Activated T-helper 2 cell treated with anti-CD3 and anti-CD28 coated beads, Interferon-gamma antibody, Interleukin-2, Interleukin-4, amounts not matched to agents 10 μg/mL and 5 μg/mL and 100 μg/mL, durations not matched to agents 14 hours and 24 hours and 36 hours (primary cell): ENCODE data around the gene R3HDM2. TPM values are rescaled to one million over a fixed set of nuclear protein-coding genes. Genes with fewer than 3 reads are reported as not detected.

Experiments
- DNase-seq: peaks from one replicate; pipeline ENCODE4 v3.0.0; 2021; ENCODE audit warnings: low spot score
- H3K27ac Mint-ChIP-seq: one replicate; pipeline ENCODE4 v1.8.0; 2021; ENCODE audit warnings: mixed read lengths
- H3K27me3 Mint-ChIP-seq: one replicate; pipeline ENCODE4 v1.8.0; 2021; ENCODE audit warnings: low read depth, mixed read lengths
- H3K36me3 Mint-ChIP-seq: one replicate; pipeline ENCODE4 v1.8.0; 2021; ENCODE audit warnings: low read depth, mixed read lengths
- H3K4me1 Mint-ChIP-seq: one replicate; pipeline ENCODE4 v1.8.0; 2021; ENCODE audit warnings: low read depth, mixed read lengths
- H3K4me3 Mint-ChIP-seq: one replicate; pipeline ENCODE4 v1.8.0; 2021; ENCODE audit warnings: low read depth, mild to moderate bottlenecking, moderate library complexity, mixed read lengths
- H3K9me3 Mint-ChIP-seq: one replicate; pipeline ENCODE4 v1.8.0; 2021; ENCODE audit warnings: mixed read lengths
- intact Hi-C: fragments of 100-400 bp; cut with micrococcal nuclease; formaldehyde crosslinking; loops from one replicate; pipeline ENCODE4 v1.15.1; 2023
- total RNA-seq: library from RNA; stranded (reverse); gene quantifications from 2 replicates; pipeline ENCODE4 v1.2.3, GENCODE V29; 2022

R3HDM2 gene
- total RNA-seq, 1 donor from 2014 or later, result 44.9 TPM

DNA sequence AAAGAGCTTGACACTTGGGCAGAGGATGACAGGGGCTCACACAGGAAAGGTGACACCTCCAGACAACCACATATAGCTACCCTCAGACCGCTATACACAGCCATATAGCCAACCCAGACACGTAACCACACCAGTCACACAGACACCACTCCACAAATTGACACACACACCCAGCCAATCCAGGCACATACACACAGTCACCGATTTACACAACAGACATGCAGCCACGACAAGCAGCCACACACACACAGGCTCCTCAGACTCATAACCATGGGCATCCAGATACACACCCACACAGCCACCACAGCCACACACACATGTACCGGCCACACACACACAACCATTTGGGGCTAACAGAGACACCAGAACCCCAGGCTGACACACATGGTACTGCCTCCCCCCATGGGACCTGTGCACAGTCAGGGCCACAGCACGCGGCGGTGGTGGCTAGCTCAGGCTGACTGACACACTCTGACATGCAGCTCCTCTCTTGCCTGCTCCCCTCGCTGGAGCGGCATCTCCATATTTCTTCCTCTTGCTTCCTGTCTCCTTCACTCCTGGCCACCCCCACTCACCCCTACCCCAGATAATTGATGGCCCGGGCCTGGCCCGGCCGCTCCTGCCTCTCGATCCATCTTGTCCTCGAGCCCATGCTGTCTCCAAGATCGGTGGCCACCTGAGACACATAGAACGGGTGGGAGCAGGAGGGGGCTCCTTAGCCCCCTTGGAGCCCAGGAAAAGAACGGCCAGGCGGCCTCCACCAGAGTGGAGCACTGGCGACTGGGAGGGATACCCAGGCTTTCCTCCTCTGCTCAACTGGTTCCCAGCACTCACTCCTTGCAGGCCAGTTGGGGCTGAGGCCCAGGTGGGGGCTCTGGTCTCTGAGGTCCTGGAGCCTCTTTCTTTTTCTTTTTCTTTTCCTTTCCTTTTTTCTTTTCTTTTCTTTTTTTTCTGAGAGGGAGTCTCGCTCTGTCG, 207.4 kb downstream of the R3HDM2 start:
- Mint-ChIP-seq H3K9me3 (no peaks in the 10 kb centered on the region), H3K27me3 (peaks cover 65% of the 10 kb centered on the region), H3K27ac (no peak overlapping the region), H3K4me3 (no peak overlapping the region), H3K4me1 (peaks cover 46% of the 10 kb centered on the region), H3K36me3 (no peaks in the 10 kb centered on the region)
- intact Hi-C loops, result loop anchor here (2.0 kb wide), 1 partner anchor 15 kb away; no protein-coding TSS in a partner anchor
- DNase-seq, result no peak

DNA sequence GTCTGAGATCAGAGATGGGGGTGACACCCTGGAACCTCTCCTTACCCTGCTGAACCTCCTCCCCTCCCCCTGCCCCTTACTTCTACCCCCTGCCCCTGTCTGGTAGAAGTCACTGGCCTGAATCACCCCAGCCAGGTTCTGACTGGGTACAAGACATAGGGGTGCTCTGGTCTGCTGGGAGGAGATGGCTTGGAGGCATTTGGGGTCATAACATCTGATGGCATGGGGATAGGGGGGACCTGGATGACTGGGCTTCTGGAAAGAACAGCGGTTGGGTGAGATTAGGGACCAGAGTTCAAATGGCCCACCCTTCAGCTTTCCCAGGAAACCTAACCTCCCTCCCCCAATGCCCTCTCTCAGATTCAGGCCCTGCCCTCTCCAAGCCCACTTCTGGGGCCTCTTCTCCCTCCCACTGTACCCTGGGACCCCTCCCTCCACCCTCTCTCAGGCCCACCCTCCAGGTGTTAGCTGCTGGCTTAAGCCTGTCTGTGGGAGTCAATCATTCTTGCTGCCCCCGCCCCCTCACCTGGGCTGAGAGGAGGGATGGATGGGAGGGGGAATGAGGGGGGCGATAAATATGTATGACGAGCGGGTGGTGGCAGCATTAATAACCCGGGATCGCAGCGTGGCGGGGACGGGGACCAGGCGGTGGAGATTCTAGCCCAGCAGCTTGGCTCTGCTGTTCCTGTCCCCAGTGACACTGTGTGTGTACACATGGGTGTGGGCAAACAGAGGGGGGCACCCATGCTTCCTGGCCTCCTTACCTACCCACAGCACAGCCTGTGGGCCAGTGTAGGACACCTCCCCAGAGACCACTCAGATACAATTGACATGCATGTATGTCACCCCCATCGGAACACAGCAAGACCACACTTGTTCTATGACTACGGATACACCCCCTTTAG, 208.3 kb downstream of the R3HDM2 start:
- intact Hi-C loops, result no loop called here
- Mint-ChIP-seq H3K36me3 (no peaks in the 10 kb centered on the region), H3K4me3 (no peak overlapping the region), H3K4me1 (peaks cover 41% of the 10 kb centered on the region), H3K9me3 (no peaks in the 10 kb centered on the region), H3K27ac (no peak overlapping the region), H3K27me3 (peaks cover 73% of the 10 kb centered on the region)
- no peak for DNase-seq

DNA sequence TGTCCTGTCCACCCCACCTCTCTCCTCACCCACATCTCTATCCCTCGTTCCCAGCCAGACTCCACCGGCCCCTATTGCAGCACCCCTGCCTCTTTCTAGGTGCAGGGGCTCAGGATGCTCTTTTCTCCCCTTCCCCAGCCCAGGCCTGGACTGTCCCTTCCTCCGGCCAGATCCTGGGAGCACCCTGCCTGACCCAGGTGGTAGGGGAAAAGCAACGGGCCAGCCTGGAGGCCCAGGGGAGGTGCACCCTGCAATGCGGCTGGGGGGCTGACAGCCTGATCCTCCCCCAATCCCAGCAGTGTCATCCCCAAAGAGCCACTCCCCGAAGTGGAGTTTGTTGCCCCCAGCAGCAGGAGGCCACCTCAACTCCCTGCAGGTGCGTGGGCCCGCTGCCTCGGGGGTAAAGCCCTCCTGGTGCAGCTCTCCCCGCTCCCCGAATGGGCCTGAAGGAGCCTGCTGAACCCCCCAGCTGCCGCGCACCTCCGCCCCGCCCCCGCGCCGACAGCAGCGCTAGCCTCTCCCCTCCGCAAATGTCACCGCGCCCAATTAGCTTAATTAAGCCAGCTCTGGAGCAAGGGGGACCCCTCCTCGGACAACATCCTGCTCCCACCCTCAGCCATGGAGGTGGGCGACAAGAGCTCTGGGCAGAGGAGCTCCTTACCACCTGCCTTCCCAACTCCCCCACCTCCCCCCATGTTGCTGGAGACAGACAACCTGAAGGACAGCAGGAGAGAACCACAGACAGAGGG, 209.5 kb downstream of the R3HDM2 start:
- H3K4me3 Mint-ChIP-seq, result no peak overlapping the region
- H3K36me3 Mint-ChIP-seq, result no peaks in the 10 kb centered on the region
- peaks cover 36% of the 10 kb centered on the region for H3K4me1 Mint-ChIP-seq
- intact Hi-C loops, result no loop called here
- no peaks in the 10 kb centered on the region for H3K9me3 Mint-ChIP-seq
- peaks cover 74% of the 10 kb centered on the region for H3K27me3 Mint-ChIP-seq
- no peak overlapping the region for H3K27ac Mint-ChIP-seq
- no peak for DNase-seq

DNA sequence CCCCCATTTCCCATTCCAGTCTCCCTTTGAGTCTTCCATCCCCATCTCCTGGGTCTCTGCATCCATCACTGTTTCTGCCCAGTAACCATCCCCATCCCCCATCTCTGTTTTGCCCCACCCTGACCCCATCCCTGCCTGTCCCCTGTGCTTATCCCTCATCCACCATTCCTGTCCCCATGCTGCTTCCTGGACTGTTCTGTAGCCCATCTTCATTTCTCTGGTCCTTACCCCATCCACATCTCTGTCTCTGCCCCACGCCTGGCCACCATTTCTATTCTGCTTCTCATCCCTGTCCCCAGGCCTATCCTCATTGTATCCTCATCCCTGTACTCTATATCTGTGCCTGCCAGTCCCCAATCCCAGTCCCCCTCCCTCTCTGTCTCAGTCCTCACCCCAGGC, 210.1 kb downstream of the R3HDM2 start:
- no peaks in the 10 kb centered on the region for H3K9me3 Mint-ChIP-seq
- intact Hi-C loops, result no loop called here
- no peak overlapping the region for H3K27ac Mint-ChIP-seq
- H3K4me1 Mint-ChIP-seq, result peaks cover 35% of the 10 kb centered on the region
- H3K4me3 Mint-ChIP-seq, result no peak overlapping the region
- no peak for DNase-seq
- H3K27me3 Mint-ChIP-seq, result peaks cover 75% of the 10 kb centered on the region
- H3K36me3 Mint-ChIP-seq, result no peaks in the 10 kb centered on the region

DNA sequence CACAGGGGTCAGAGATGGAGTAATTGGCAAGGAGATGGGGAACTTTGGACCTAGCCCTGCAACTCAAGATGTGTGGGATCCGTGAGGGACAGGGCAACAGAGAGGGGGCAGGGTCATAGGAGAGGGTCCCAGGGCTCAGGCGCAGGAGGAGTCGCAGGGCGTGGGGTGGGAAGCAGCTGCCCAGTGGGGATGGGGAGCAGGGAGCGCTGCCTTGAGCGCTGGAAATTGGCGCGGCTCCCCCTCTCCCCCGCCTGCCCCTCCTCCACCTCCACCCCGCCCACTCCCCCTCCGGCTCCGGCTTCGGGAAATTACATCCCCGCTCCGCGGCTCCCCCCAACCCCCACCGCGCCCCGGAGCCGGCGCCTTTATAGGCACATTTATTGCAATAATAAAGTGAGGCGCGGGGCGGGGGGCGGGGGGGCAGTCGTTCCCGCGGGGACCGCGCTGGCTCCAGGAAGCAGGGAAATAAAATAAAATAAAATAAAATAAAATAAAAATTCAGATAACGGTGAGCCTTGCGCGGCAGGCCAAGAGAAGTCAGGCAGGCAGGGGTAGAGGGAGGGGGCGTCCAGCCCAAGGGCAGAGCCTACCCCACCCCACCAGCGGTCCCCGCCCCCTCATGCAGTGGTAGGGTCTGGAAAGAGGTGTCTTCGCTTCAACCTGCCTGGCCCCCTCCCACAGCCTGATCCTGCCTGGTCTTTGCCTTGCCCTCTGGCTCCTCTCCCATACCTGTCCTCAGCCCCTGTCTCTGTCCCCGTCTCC, 210.7 kb downstream of the R3HDM2 start:
- H3K27ac Mint-ChIP-seq, result no peak overlapping the region
- H3K4me1 Mint-ChIP-seq, result peaks cover 36% of the 10 kb centered on the region
- H3K27me3 Mint-ChIP-seq, result peaks cover 77% of the 10 kb centered on the region
- H3K4me3 Mint-ChIP-seq, result no peak overlapping the region
- no peaks in the 10 kb centered on the region for H3K9me3 Mint-ChIP-seq
- no peak for DNase-seq
- no peaks in the 10 kb centered on the region for H3K36me3 Mint-ChIP-seq
- intact Hi-C loops, result no loop called here

DNA sequence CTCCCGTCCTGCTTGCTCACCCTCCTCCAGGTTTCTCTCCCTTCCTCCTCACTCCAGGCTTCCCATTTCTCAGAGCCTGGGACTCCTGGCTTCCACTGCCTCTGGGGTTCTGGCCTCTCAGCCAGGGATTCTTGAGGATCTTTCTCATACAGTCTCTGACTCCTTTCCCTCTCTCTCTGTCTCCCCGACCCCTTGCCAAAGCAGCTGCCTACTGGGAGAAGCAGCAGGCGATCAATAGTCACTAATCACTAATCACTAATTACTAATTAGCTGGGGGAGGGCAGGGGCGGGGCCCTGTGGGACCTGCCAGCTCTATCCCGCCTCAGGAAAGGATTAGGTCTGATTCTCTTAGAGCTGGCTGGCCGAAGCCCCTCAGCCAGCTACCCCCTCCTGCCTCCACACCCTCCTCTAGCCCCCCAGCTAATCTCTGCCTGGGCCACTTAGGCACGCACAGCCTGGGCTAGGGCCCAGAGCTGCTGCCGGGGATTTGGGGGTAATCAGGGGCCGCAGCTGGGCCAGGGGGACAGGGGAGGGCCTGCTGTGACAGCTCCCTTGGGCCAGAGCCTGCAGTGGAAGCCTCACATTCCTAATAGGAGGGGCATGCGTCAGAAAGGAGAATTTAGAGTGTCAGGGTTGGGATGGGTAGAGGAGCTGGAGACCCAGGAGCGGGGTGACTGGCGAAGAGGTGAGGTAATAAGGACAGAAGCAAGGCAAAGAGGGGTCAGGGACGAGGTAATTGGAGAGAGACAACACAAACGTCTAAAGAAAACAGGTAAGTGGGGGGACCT, 211.4 kb downstream of the R3HDM2 start:
- peaks cover 82% of the 10 kb centered on the region for H3K27me3 Mint-ChIP-seq
- H3K9me3 Mint-ChIP-seq, result no peaks in the 10 kb centered on the region
- no peak for DNase-seq

DNA sequence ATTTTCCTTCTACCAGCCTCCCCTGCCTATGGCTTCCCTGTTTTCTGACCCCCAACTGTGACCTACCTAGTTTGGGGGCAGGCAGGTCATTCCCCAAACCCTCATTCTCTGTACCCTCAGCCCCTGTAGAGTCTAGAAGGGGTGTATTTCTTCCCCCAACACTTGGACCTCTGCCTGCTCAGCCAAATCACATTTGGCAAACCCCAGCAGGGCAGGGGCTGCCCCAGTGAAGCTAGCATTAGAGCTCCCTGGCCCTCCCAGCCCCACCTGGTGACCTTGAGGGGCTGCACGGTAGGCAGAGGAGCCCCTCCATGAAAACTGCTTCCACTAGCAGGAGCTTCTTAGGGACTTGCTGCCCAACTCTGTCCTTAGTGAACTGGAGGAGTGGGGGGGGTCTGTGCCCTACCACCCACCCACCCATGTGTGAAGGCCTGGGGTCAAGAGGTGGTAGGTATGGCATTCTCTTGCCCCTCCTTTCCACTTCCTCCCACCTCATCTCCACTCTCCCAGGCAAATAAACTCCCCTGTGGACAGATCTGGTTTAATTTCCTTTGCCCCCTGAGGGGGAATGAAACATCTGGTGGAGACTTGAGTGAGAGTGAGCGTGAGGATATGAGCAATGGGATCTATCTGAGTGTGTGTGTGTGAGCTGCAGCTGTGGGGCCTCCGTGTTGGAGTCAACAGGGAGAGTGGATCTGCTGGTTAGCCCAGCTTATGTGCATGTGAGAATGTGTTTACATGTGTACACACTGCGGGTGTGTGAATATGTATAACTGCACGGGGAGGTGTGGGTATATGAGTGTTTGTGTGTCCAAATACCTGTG, 212.6 kb downstream of the R3HDM2 start:
- H3K27ac Mint-ChIP-seq, result no peak overlapping the region
- no peak for DNase-seq
- intact Hi-C loops, result no loop called here
- no peaks in the 10 kb centered on the region for H3K9me3 Mint-ChIP-seq
- H3K4me1 Mint-ChIP-seq, result peaks cover 48% of the 10 kb centered on the region
- H3K27me3 Mint-ChIP-seq, result peaks cover 83% of the 10 kb centered on the region
- no peaks in the 10 kb centered on the region for H3K36me3 Mint-ChIP-seq
- H3K4me3 Mint-ChIP-seq, result peak overlapping the region; percentile 6

More for the DNA sequence above, 211.4 kb downstream of the R3HDM2 start:
- no peak overlapping the region for H3K27ac Mint-ChIP-seq
- intact Hi-C loops, result no loop called here
- H3K4me3 Mint-ChIP-seq, result no peak overlapping the region
- H3K4me1 Mint-ChIP-seq, result peaks cover 41% of the 10 kb centered on the region
- no peaks in the 10 kb centered on the region for H3K36me3 Mint-ChIP-seq

DNA sequence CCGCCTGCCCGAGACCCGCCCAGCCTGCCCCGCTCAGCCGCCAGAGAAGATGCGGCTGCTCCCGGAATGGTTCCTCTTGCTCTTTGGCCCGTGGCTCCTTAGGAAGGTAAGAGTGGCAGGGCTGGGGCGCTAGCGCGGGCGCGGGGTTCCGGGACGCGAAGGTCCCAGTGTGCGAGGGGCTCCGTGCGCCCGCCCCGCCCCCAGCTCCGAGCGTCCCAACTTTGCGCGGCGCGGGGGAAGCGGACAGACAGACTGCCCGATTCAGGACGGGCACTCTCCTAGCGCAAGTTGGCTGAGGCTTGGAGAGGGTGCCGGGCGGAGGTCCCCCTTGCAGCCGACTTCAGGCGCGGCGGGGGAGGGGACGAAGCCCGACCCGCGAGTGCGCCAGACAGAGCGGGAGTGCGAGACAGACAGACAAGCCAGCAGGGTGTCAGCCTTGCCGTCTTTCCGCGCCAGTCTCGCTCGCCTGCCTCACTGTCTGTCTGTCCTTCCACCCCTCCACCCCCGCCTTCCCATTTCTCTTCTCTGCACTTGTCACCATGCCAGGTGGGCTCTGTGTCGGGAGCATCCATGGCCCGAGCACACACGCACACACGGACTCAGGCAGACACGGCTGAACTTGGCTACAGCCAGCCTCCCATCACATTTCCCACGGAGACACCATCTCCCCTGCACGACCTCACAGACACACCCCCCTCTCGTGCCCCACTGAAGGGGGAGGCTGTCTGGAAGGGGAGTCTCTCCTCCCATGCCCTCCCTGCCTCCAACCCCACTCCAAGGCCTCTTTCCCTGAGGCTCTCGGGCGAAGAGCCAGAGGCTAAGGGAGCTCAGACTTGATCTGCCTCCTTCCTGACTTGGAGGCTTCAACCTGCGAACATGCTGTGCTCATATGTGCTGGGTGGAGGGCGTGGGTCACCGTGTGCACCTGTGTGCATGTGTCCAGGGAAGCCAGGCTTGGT, 213.6 kb downstream of the R3HDM2 start:
- Mint-ChIP-seq H3K27ac (peak overlapping the region; percentile 15), H3K4me1 (peaks cover 41% of the 10 kb centered on the region), H3K36me3 (no peaks in the 10 kb centered on the region), H3K9me3 (no peaks in the 10 kb centered on the region), H3K4me3 (peak overlapping the region; percentile 78), H3K27me3 (peaks cover 73% of the 10 kb centered on the region)
- no peak for DNase-seq
- intact Hi-C loops, result loop anchor here (1.0 kb wide), 1 partner anchor 8 kb away; no protein-coding TSS in a partner anchor

DNA sequence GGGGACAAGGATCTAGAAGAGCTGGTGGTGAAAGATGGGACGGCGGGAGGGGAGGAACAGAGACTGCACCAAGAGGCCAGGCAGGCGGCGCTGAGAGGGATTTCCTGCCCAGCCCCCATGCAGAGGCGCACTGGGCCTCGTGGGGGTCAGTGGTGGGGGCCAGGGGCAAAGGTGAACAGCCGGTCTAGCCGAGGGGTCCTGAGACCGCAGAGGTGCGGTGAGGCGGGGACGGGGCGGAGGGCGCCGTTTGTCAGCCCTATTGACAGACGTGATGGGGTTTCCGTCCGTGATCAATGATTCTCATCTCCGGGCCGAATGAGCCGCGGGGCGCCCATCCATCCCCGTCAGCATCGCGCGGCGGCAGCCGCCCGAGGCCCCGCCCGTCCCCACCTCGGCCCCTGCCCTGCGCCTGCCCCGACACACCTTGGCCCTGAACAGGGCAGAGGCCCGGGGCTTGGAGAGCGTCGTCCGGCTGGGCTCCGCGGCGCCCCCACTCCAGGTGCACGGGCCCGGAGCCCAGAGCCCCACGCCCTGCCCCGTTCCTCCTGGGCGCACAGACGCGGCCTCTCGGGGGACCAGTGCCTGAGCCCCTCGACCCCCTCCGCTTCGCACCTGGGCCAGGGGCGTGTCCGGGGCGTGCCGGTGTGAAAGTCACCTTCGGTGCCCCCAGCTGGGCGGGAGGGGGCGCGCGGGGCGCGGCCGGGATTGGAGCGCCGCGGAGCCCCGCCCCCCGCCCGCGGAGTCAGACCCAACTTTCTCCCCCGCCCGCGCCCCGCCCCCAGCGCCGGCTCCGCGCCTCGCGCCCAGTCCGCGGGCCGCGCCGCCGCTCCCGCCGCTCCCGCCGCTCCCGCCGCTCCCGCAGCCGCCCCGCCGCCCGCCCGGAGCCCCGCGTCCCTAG, 214.6 kb downstream of the R3HDM2 start, which contains the start of gene NXPH4:
TSS of gene NXPH4 (plus strand) at position 781 of the 898 bp plus-strand sequence. CDS start 176 bp downstream, outside the sequence.
- Mint-ChIP-seq H3K27me3 (peaks cover 65% of the 10 kb centered on the region), H3K36me3 (no peaks in the 10 kb centered on the region), H3K9me3 (no peaks in the 10 kb centered on the region), H3K4me3 (peak within 1 kb of the TSS; percentile 78), H3K4me1 (peaks cover 35% of the 10 kb centered on the region), H3K27ac (peak within 1 kb of the TSS; percentile 15)
- intact Hi-C loops, result no loop called here
- DNase-seq, result peak; percentile 42
